ENCODE results near the gene SUGCT.
A peak's percentile ranks its signal among the peaks of the same experiment; 100 is the strongest.

The SUGCT gene

GRCh38 chr7:40288827-40289226, 154.0 kb downstream of the SUGCT start:
- Histone ChIP-seq H3K27ac (ENCODE audit: low read length) (no peak overlapping the region), H3K9me3 (ENCODE audit: insufficient read depth, low read length) (no peaks in the 10 kb centered on the region), H3K79me2 (ENCODE audit: low read length) (no peaks in the 10 kb centered on the region), H3K4me2 (ENCODE audit: low read length) (peak overlapping the region; percentile 23), H4K20me1 (ENCODE audit: insufficient read depth, low read length) (no peaks in the 10 kb centered on the region), H2AFZ (ENCODE audit: low read depth, low read length) (no peak overlapping the region), H3K4me1 (ENCODE audit: low read length) (peaks cover 13% of the 10 kb centered on the region), H3K9ac (ENCODE audit: low read length) (no peak overlapping the region), H3K36me3 (replicated peaks; ENCODE audit: low read depth, low read length) (no peaks in the 10 kb centered on the region), H3K27me3 (ENCODE audit: low read depth, low read length) (no peaks in the 10 kb centered on the region), H3K4me3 (ENCODE audit: low read length) (no peak overlapping the region)
- TF ChIP-seq EZH2phosphoT487 (IDR thresholded peaks at IDR 0.05; ENCODE audit: low read depth) (no peak), CTCF (IDR thresholded peaks at IDR 0.05; ENCODE audit: low read depth, low read length) (no peak)

DNA sequence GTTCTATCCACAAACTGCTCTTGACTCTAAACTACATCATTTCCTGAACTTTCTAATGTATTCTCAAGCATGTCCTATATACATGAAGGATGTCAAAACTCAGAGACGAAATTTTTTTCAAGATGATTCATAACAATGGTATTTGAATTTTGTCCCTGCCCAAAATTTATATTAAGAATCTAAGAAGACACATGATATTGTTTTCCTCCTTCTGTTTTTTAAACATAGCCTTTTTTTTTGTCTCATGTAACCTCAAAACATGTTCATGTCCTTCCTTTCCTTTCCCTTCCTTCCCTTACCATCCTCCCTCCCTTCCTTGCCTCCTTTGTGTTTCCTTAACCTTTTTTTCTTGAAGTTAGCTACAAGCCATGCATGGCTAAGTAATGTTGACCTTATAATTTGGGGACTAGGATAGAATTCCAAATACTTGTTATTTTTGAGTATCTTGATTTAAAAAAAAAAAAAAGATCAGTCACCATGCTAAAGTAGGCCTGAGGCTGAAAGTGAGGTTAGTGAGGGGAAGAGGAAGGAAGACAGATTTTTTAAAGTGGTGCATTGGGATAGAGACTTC, 163.0 kb downstream of the SUGCT start:
- H3K27me3 ChIP-seq (ENCODE audit: low read depth, low read length), result no peaks in the 10 kb centered on the region
- TF ChIP-seq EZH2phosphoT487 (IDR thresholded peaks at IDR 0.05; ENCODE audit: low read depth), result no peak
- TF ChIP-seq CTCF (IDR thresholded peaks at IDR 0.05; ENCODE audit: low read depth, low read length), result no peak
- H3K4me3 ChIP-seq (ENCODE audit: low read length), result no peak overlapping the region
- H3K36me3 ChIP-seq (replicated peaks; ENCODE audit: low read depth, low read length), result no peaks in the 10 kb centered on the region
- no peaks in the 10 kb centered on the region for H3K4me1 ChIP-seq (ENCODE audit: low read length)
- H3K4me2 ChIP-seq (ENCODE audit: low read length), result no peak overlapping the region
- no peak overlapping the region for H3K9ac ChIP-seq (ENCODE audit: low read length)
- H2AFZ ChIP-seq (ENCODE audit: low read depth, low read length), result no peak overlapping the region
- no peaks in the 10 kb centered on the region for H3K9me3 ChIP-seq (ENCODE audit: insufficient read depth, low read length)
- H3K79me2 ChIP-seq (ENCODE audit: low read length), result no peaks in the 10 kb centered on the region
- H4K20me1 ChIP-seq (ENCODE audit: insufficient read depth, low read length), result no peaks in the 10 kb centered on the region
- H3K27ac ChIP-seq (ENCODE audit: low read length), result no peak overlapping the region

DNA sequence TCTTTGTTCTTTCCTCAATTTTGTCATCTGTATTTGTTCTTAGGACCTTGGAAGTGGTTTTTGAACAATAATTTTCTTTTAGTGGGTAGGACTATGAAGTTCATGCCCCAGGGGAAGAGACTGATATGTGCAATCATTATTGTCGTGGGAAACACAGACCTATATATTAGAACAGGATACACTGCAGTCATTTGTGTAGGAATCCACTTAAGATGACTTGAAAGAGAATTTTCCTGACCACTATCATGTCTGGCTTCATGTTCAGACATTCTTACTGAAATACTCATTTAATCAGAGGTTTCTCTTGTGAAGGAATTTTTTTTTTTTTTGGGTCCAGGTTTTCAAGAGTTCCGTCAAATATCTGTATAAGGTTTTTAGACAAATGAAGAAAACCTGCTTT, 163.6 kb downstream of the SUGCT start:
- H3K36me3 ChIP-seq (replicated peaks; ENCODE audit: low read depth, low read length), result no peaks in the 10 kb centered on the region
- no peak overlapping the region for H3K4me3 ChIP-seq (ENCODE audit: low read length)
- no peaks in the 10 kb centered on the region for H4K20me1 ChIP-seq (ENCODE audit: insufficient read depth, low read length)
- no peak overlapping the region for H3K4me2 ChIP-seq (ENCODE audit: low read length)
- no peaks in the 10 kb centered on the region for H3K79me2 ChIP-seq (ENCODE audit: low read length)
- no peaks in the 10 kb centered on the region for H3K27me3 ChIP-seq (ENCODE audit: low read depth, low read length)
- H2AFZ ChIP-seq (ENCODE audit: low read depth, low read length), result no peak overlapping the region
- H3K9me3 ChIP-seq (ENCODE audit: insufficient read depth, low read length), result no peaks in the 10 kb centered on the region
- H3K9ac ChIP-seq (ENCODE audit: low read length), result no peak overlapping the region
- TF ChIP-seq CTCF (IDR thresholded peaks at IDR 0.05; ENCODE audit: low read depth, low read length) (no peak), EZH2phosphoT487 (IDR thresholded peaks at IDR 0.05; ENCODE audit: low read depth) (no peak)
- no peak overlapping the region for H3K27ac ChIP-seq (ENCODE audit: low read length)
- no peaks in the 10 kb centered on the region for H3K4me1 ChIP-seq (ENCODE audit: low read length)

- H3K9me3 ChIP-seq (ENCODE audit: insufficient read depth, low read length), result no peaks in the 10 kb centered on the region
- no peaks in the 10 kb centered on the region for H4K20me1 ChIP-seq (ENCODE audit: insufficient read depth, low read length)
- no peak for TF ChIP-seq CTCF (IDR thresholded peaks at IDR 0.05; ENCODE audit: low read depth, low read length)
- no peak for TF ChIP-seq EZH2phosphoT487 (IDR thresholded peaks at IDR 0.05; ENCODE audit: low read depth)
- no peak overlapping the region for H3K4me2 ChIP-seq (ENCODE audit: low read length)
- no peak overlapping the region for H2AFZ ChIP-seq (ENCODE audit: low read depth, low read length)
- H3K4me1 ChIP-seq (ENCODE audit: low read length), result no peaks in the 10 kb centered on the region
- no peak overlapping the region for H3K9ac ChIP-seq (ENCODE audit: low read length)
- H3K27me3 ChIP-seq (ENCODE audit: low read depth, low read length), result no peaks in the 10 kb centered on the region
- no peaks in the 10 kb centered on the region for H3K79me2 ChIP-seq (ENCODE audit: low read length)
- no peaks in the 10 kb centered on the region for H3K36me3 ChIP-seq (replicated peaks; ENCODE audit: low read depth, low read length)
- no peak overlapping the region for H3K4me3 ChIP-seq (ENCODE audit: low read length)
- H3K27ac ChIP-seq (ENCODE audit: low read length), result no peak overlapping the region
Measured at GRCh38 chr7:40299097-40299496, 164.3 kb downstream of the SUGCT start.
